H1 (cell line): ENCODE measurements around the gene SLC2A13. TPM values are rescaled to one million over a fixed set of nuclear protein-coding genes. Genes with fewer than 3 reads are reported as not detected.

Experiments used
- CTCF ChIA-PET: fragments of 300-600 bp; sonication (Branson Sonifier 250); formaldehyde crosslinking; loops from one replicate; lab custom pipeline; 2021; ENCODE audit not compliant: partially characterized antibody; lab: Charles Lee
- POLR2A ChIA-PET: fragments of 300-600 bp; sonication (Branson Sonifier 250); formaldehyde crosslinking; loops from one replicate; lab custom pipeline; 2021; ENCODE audit warnings: inconsistent platforms; ENCODE audit not compliant: partially characterized antibody; lab: Charles Lee
- DNase-seq, 2 experiments: peaks; one replicate each; pipeline versions ENCODE4 v3.0.0 to v3.0.0-alpha.2; 2010 to 2022; ENCODE audit warnings: low spot score in 2 of 2, low read depth in 1 of 2, mixed read lengths in 1 of 2
- FAIRE-seq: peaks from 2 replicates; lab custom pipeline; 2011; peaks lifted over from hg19 to GRCh38; lab: Jason Lieb, UNC
- H2AFZ ChIP-seq: 2 replicates; pipeline ENCODE4 v1.8.1; 2012; ENCODE audit warnings: low read length, inconsistent platforms
- H2AK5ac ChIP-seq: 2 replicates; pipeline ENCODE4 v1.6.1; 2013; ENCODE audit warnings: low read depth, low read length
- H2BK120ac ChIP-seq: replicated peaks from 2 replicates; pipeline ENCODE3; 2013; ENCODE audit warnings: low read depth, low read length, inconsistent platforms
- H2BK12ac ChIP-seq: 2 replicates; pipeline ENCODE4 v1.6.1; 2013; ENCODE audit warnings: low read depth, low read length
- H2BK15ac ChIP-seq: 2 replicates; pipeline ENCODE4 v1.6.1; 2013; ENCODE audit warnings: low read length
- H2BK20ac ChIP-seq: 2 replicates; pipeline ENCODE4 v1.6.1; 2013; ENCODE audit warnings: low read length
- H2BK5ac ChIP-seq: 2 replicates; pipeline ENCODE4 v1.6.1; 2013; ENCODE audit warnings: low read depth, low read length
- H3K14ac ChIP-seq: 2 replicates; pipeline ENCODE4 v1.6.1; 2013; ENCODE audit warnings: inconsistent platforms; ENCODE audit not compliant: insufficient read length
- H3K18ac ChIP-seq: 2 replicates; pipeline ENCODE4 v1.6.1; 2013; ENCODE audit warnings: low read length; ENCODE audit errors: extremely low read depth
- H3K23ac ChIP-seq: 2 replicates; pipeline ENCODE4 v1.6.1; 2013; ENCODE audit warnings: inconsistent platforms; ENCODE audit not compliant: insufficient read length
- H3K23me2 ChIP-seq: 2 replicates; pipeline ENCODE4 v1.6.1; 2013; ENCODE audit warnings: low read depth, low read length
- H3K27ac ChIP-seq: 2 replicates; pipeline ENCODE4 v1.6.1; 2011; ENCODE audit warnings: low read depth, low read length, inconsistent platforms
- H3K27me3 ChIP-seq, 4 experiments: replicated peaks in 1 of 4; 1 replicate in 1 of 4; 2 replicates in 3 of 4; pipeline versions ENCODE4 v1.6.1 to v1.8.1; 2011 to 2013; ENCODE audit warnings: low read length in 3 of 4, mild to moderate bottlenecking in 3 of 4, inconsistent platforms in 2 of 4, mixed read lengths in 2 of 4, moderate library complexity in 1 of 4; ENCODE audit not compliant: control insufficient read depth in 3 of 4, insufficient read depth in 3 of 4; ENCODE audit errors: extremely low read depth in 1 of 4
- H3K36me3 ChIP-seq, 4 experiments: 2 replicates each; pipeline versions ENCODE4 v1.6.1 to v1.8.1; 2011 to 2013; ENCODE audit warnings: mild to moderate bottlenecking in 4 of 4, low read length in 3 of 4, moderate library complexity in 2 of 4, control low read depth in 1 of 4, inconsistent platforms in 1 of 4; ENCODE audit not compliant: insufficient read depth in 4 of 4, control insufficient read depth in 2 of 4
- H3K4ac ChIP-seq: replicated peaks from 2 replicates; pipeline ENCODE3; 2013; ENCODE audit warnings: low read length, low read depth, mixed read lengths, inconsistent platforms; ENCODE audit not compliant: insufficient read length
- H3K4me1 ChIP-seq, 4 experiments: replicated peaks in 1 of 4; 1 replicate in 1 of 4; 2 replicates in 3 of 4; pipeline versions ENCODE4 v1.6.1 to v1.8.1; 2011 to 2013; ENCODE audit warnings: low read length in 3 of 4, inconsistent platforms in 2 of 4, mixed read lengths in 1 of 4; ENCODE audit not compliant: insufficient read depth in 4 of 4, control insufficient read depth in 3 of 4
- H3K4me2 ChIP-seq, 2 experiments: 2 replicates each; pipeline versions ENCODE4 v1.6.1 to v1.8.1; 2011 to 2013; ENCODE audit warnings: low read depth in 2 of 2, low read length in 2 of 2, control low read depth in 1 of 2, inconsistent platforms in 1 of 2, mild to moderate bottlenecking in 1 of 2; ENCODE audit not compliant: insufficient read depth in 1 of 2
- H3K4me3 ChIP-seq, 4 experiments: fragments of 200-600, 300-600 bp in 1 of 4; sonication (generic), shearing (Covaris generic), sonication (Bioruptor Twin) in 1 of 4; 2 replicates each; pipeline versions ENCODE4 v1.5.1 to v1.8.1; 2011 to 2016; ENCODE audit warnings: low read length in 4 of 4, low read depth in 3 of 4, control low read depth in 2 of 4, inconsistent platforms in 2 of 4, mild to moderate bottlenecking in 2 of 4, mixed read lengths in 1 of 4, moderate library complexity in 1 of 4; ENCODE audit not compliant: insufficient read depth in 2 of 4; ENCODE audit errors: extremely low read depth in 1 of 4
- H3K56ac ChIP-seq: replicated peaks from 2 replicates; pipeline ENCODE3; 2013; ENCODE audit warnings: low read depth, mild to moderate bottlenecking, mixed read lengths, low read length, inconsistent platforms; ENCODE audit not compliant: insufficient read length
- H3K79me1 ChIP-seq: 2 replicates; pipeline ENCODE4 v1.6.1; 2013; ENCODE audit warnings: low read depth, low read length, control low read depth
- H3K79me2 ChIP-seq, 2 experiments: 2 replicates each; pipeline versions ENCODE4 v1.6.1 to v1.8.1; 2012 to 2013; ENCODE audit warnings: low read length in 2 of 2, mild to moderate bottlenecking in 2 of 2, inconsistent platforms in 1 of 2; ENCODE audit not compliant: insufficient read depth in 2 of 2, control insufficient read depth in 1 of 2
- H3K9ac ChIP-seq, 4 experiments: replicated peaks in 1 of 4; 1 replicate in 1 of 4; 2 replicates in 3 of 4; pipeline versions ENCODE4 v1.6.1 to v1.8.1; 2011 to 2013; ENCODE audit warnings: low read depth in 3 of 4, low read length in 3 of 4, control low read depth in 2 of 4, mild to moderate bottlenecking in 2 of 4, moderate library complexity in 2 of 4, inconsistent platforms in 1 of 4; ENCODE audit errors: extremely low read depth in 1 of 4
- H3K9me3 ChIP-seq, 2 experiments: 2 replicates each; pipeline versions ENCODE4 v1.6.1 to v1.8.1; 2012 to 2013; ENCODE audit warnings: mild to moderate bottlenecking in 2 of 2, moderate library complexity in 2 of 2, control low read depth in 1 of 2, inconsistent platforms in 1 of 2, low read depth in 1 of 2, low read length in 1 of 2, mixed read lengths in 1 of 2; ENCODE audit not compliant: insufficient read depth in 2 of 2
- H4K20me1 ChIP-seq, 2 experiments: replicated peaks in 1 of 2; 2 replicates each; pipeline versions ENCODE3 to v1.8.1; 2011 to 2013; ENCODE audit warnings: inconsistent platforms in 2 of 2, low read length in 2 of 2, mild to moderate bottlenecking in 1 of 2; ENCODE audit not compliant: insufficient read depth in 2 of 2, control insufficient read depth in 1 of 2
- H4K5ac ChIP-seq: 2 replicates; pipeline ENCODE4 v1.6.1; 2013; ENCODE audit warnings: low read length, low read depth, mixed read lengths, inconsistent platforms; ENCODE audit not compliant: insufficient read length
- H4K8ac ChIP-seq: 2 replicates; pipeline ENCODE4 v1.8.0; 2013; ENCODE audit warnings: mild to moderate bottlenecking, moderate library complexity, low read length, inconsistent platforms; ENCODE audit not compliant: insufficient read depth; ENCODE audit errors: extremely low read depth
- H4K91ac ChIP-seq: replicated peaks from 2 replicates; pipeline ENCODE3; 2013; ENCODE audit warnings: low read length, mixed read lengths, inconsistent platforms; ENCODE audit not compliant: insufficient read length
- JUND ChIP-seq: IDR thresholded peaks from 2 replicates; pipeline ENCODE4 v1.6.1; 2011; ENCODE audit warnings: mild to moderate bottlenecking, improper control_type of control experiment, low read length
- WGBS, 2 experiments: shearing (Covaris generic) in 1 of 2; methylation state at CpG; one replicate each; pipeline versions ENCODE4 v1.1.6 to v1.1.7; 2013 to 2015; ENCODE audit warnings: low lambda C conversion rate in 2 of 2, mixed read lengths in 2 of 2, inconsistent platforms in 1 of 2, low coverage in 1 of 2, missing lambda C conversion rate in 1 of 2; ENCODE audit not compliant: insufficient replicate concordance in 2 of 2, insufficient coverage in 1 of 2, insufficient read length in 1 of 2; ENCODE audit errors: extremely low coverage in 1 of 2, missing lambda C conversion rate in 1 of 2; 5-methylcytosine and 5-hydroxymethylcytosine counted together
- polyA plus RNA-seq, 7 experiments: library from polyadenylated mRNA; depleted of rRNA in 3 of 7; stranded (reverse) in 5 of 7; unstranded in 2 of 7; fragments of >200 nt in 5 of 7; fragments of 200-250 nt in 2 of 7; gene quantifications; 1 replicate in 5 of 7; 2 replicates in 1 of 7; 4 replicates in 1 of 7; pipeline versions ENCODE4 v1.2.1 to v1.2.3, GENCODE V29; 2011 to 2013; ENCODE audit warnings: missing spikeins in 2 of 7, mixed read lengths in 2 of 7
- total RNA-seq: library from RNA; stranded (reverse); fragmentation: NEBNext Ultra II Directional; extraction: Animal tissue kit (Norgen Biotek cat#: 25700); gene quantifications from 2 replicates; pipeline ENCODE4 v1.2.1, GENCODE V29; 2021

The SLC2A13 gene
- total and polyA plus RNA-seq, 2 of the 8 experiments (the other 6 are each of a cell fraction or from before 2014, with no cell fraction given): 2.8 to 9.6 TPM

GRCh38 chr12:40138526-40138925 lies 32.6 kb upstream of the SLC2A13 start:
- H4K20me1 ChIP-seq: no peaks in the 10 kb centered on the region
- no peaks in the 10 kb centered on the region for H3K79me2 ChIP-seq
- H3K9me3 ChIP-seq: no peaks in the 10 kb centered on the region
- no peak overlapping the region for H4K8ac ChIP-seq
- H3K18ac ChIP-seq: no peak overlapping the region
- H2BK15ac ChIP-seq: no peak overlapping the region
- H3K56ac ChIP-seq: no peak overlapping the region
- no peak overlapping the region for H2AK5ac ChIP-seq
- H2BK120ac ChIP-seq: no peak overlapping the region
- DNase-seq (no peak), FAIRE-seq (no peak)
- no peak overlapping the region for H2BK20ac ChIP-seq
- no peak overlapping the region for H2BK12ac ChIP-seq
- 89% methylated on average over 2 of the region's 2 CpGs; no CpG with 5 or more reads in 1 of the 2 experiments for WGBS, 2 experiments
- no peaks in the 10 kb centered on the region for H3K27me3 ChIP-seq
- no peak overlapping the region for H3K23ac ChIP-seq
- H3K4me3 ChIP-seq: no peak overlapping the region
- no peaks in the 10 kb centered on the region for H3K79me1 ChIP-seq
- H2BK5ac ChIP-seq: no peak overlapping the region
- ChIA-PET CTCF (no interaction called here), POLR2A (no interaction called here)
- no peak overlapping the region for H3K14ac ChIP-seq
- H3K4me2 ChIP-seq: no peak overlapping the region
- H3K36me3 ChIP-seq: no peaks in the 10 kb centered on the region
- H3K9ac ChIP-seq: no peak overlapping the region
- no peak overlapping the region for H4K91ac ChIP-seq
- H3K27ac ChIP-seq: no peak overlapping the region
- H2AFZ ChIP-seq: no peak overlapping the region
- H3K4me1 ChIP-seq: no peaks in the 10 kb centered on the region
- H4K5ac ChIP-seq: no peak overlapping the region
- H3K4ac ChIP-seq: no peak overlapping the region
- no peaks in the 10 kb centered on the region; the same call in 1 of the 2 replicates for H3K23me2 ChIP-seq
- no peak for TF ChIP-seq JUND
